Effector CD4-positive, alpha-beta T cell (primary cell): ENCODE measurements around the gene CEACAM18.
A peak's percentile ranks its signal among the peaks of the same experiment; 100 is the strongest.
"Not testable (repeated sequence)": the region's sequence is repeated elsewhere in the genome, so short reads cannot be mapped to it uniquely, and the experiment has no call there.

Source experiments
- DNase-seq: peaks from one replicate; pipeline ENCODE4 v3.0.0-alpha.2; 2020

Gene CEACAM18

DNA sequence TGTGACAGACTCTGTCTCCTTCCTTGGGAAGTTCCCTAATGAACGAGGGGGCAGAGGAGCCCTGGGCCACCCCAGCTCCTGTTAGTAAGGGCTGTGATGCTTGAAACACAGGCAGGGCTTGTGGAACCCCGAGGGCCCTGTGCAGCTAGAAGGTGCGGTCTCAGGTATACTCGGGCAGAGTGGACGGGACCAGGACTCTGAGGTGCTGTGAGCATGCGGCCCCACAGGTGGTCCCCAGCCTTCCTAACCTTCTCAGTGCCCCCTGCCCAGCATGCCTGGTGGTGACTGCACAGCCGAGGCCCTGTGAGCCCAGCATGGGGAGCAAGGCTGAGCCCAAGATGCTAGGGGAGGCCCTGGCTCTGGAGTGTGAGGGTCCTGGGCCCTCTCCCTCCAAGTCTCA lies 16.1 kb upstream of the CEACAM18 start:
- DNase-seq, result no peak

DNA sequence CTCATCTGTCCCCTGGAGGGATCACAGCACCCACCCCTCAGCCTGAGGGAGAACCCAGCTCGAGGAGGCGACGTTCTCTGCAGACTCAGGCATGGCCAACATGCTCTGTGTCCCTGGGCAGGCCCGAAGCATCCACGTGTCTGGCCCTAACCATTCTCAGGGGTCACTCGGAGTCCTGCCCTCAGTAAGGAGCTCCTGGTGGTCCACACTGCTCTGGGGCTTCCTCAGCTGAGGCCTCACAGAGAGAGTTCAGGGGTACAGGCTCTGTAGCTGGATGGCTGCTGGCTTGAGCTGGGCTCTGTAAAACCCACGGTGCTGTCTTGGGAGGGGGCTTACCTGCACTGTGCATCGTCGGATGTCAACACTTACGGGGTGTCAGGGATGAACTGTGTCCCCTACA lies 15.7 kb upstream of the CEACAM18 start:
- no peak for DNase-seq

- not testable (repeated sequence) for DNase-seq
These were observed 14.3 kb upstream of the CEACAM18 start for GRCh38 chr19:51463976-51464581.

DNA sequence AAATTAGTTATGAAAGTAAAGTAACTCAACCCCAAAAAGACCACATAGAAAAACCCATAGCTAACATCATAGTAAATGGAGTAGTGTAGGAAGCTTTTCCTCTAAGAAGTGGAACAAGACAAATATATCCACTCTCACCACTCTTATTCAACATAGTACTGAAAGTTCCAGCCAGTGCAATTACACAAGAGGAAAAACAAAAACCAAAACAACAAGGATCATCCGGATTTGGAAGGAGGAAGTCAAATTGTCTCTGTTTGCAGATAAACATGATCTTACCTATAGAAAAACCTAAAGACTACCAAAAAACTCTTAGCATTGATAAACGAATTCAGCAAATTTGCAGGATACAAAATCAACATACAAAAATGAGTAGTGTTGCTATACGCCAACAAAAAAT lies 11.6 kb upstream of the CEACAM18 start:
- no peak for DNase-seq

GRCh38 chr19:51467864-51468544 lies 10.3 kb upstream of the CEACAM18 start:
- DNase-seq, result no peak

GRCh38 chr19:51468545-51468920 lies 9.8 kb upstream of the CEACAM18 start:
- no peak for DNase-seq

DNA sequence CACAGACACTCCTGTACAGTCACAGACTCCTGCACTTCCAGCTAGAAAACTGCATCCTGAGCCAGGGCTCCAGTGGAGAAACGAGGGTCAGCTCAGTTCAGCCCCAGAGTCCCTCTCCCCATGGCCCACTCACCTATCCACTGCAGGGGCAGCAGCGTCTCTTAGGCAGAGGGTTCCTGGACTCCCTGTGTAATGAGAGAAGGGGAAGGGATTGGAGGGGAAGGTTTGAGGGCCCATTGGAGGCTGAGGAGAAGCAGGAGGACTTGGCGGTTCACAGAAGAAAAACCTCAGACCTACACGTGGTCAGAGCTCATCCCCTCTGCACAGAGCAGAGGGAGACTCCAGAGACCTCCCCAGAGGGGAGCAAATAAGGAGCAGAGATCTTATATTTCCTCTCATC lies 9.2 kb upstream of the CEACAM18 start:
- DNase-seq, result no peak

GRCh38 chr19:51469629-51470028 lies 8.7 kb upstream of the CEACAM18 start:
- DNase-seq, result no peak

GRCh38 chr19:51470966-51471365 lies 7.4 kb upstream of the CEACAM18 start:
- DNase-seq, result no peak

DNA sequence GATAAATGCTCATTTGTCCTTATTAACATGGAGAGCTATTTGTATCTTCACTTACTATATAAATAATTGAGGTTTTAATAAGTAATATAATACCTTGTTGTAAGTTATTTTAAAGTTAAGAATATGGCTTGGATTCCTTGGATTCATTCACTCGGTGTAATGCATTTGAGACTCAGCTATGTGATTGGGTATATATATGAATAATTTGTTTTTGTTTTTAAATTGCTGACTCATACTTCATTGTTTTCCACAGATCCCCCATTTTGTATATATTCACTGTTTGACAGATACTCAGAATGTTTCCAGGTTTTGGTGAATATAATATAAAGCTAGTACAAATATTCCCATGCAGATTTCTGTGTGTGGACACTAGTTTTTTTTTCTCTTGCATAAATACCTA lies 6.8 kb upstream of the CEACAM18 start:
- no peak for DNase-seq

GRCh38 chr19:51472607-51473006 lies 5.7 kb upstream of the CEACAM18 start:
- no peak for DNase-seq

- DNase-seq, result peak; percentile 79
These were observed 5.2 kb upstream of the CEACAM18 start for GRCh38 chr19:51473009-51473707.

DNA sequence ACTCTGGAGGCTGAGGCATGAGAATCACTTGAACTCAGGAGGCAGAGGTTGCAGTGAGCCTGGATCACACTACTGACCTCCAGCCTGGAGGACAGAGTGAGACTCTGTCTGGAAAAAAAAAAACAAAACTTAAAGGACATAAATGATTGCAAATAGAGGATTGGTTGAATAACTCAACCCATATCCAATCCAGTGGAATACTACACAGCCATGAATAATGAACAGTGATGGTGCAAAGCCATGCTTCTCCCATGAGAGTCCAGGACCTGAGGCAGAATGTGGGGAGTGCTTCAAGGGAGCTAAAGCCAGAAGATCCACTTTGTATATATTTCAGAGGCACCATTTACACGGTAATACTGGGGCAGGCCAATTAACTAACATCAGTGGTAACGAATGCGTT lies 2.2 kb upstream of the CEACAM18 start:
- no peak for DNase-seq

DNA sequence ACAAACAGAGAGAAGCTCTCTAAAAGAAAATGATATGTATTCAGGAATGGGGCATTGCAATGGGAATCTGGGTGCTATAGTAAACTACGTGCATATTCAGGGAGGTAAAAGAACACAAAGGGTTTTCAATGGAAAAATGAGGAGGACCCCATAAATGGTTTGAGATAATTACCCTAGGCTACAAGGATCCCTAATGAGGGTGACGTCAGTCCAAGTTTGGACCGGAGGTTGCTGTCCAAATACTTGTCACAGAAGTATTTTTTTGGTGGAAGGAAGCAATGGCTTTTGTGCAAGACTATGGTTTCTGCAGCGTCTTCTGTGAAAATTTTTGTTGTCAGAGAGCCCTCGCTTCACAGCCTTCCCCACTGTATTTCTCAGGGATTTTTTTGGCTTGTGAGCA lies 995 bp upstream of the CEACAM18 start:
- DNase-seq, result no peak

- DNase-seq, result no peak
These were observed 1.4 kb downstream of the CEACAM18 start for GRCh38 chr19:51479531-51480331.

GRCh38 chr19:51480590-51480989 lies 2.3 kb downstream of the CEACAM18 start:
- DNase-seq, result no peak

DNA sequence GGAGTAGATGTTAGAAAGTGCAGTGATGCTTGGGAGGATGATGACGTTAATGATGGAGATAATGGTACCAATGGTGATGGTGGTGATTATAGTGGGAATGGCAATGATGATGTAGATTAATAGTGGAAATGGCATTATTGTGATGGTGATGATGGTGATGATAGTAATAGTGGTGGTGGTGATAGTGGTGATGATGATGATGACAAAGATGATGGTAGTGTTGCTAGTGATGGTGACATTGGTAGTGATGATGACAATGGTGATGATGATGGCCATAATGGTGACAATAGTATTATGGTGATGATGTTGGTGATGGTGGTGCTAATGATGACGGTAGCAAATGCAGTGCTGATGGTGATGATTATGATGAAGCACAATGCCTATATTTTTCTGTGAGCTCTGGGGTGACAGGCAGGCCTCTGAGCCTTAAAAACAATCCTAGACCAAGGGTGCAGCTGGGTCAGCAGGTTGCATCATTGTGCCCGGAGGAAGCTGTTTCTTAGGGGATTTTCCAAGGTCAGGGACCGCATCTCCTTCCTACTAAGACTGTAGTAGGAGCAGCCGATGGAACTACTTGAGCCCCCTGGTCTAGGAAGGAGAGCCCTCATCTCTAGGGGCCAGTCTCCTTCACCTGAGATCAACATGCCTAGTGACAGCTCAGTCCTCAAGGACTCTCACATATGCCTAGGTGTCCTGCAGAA lies 7.8 kb downstream of the CEACAM18 start:
- no peak for DNase-seq

- DNase-seq, result no peak
These were observed 10.2 kb downstream of the CEACAM18 start for GRCh38 chr19:51488491-51488890.

- no peak for DNase-seq
These were observed 10.8 kb downstream of the CEACAM18 start for GRCh38 chr19:51489113-51489512.

DNA sequence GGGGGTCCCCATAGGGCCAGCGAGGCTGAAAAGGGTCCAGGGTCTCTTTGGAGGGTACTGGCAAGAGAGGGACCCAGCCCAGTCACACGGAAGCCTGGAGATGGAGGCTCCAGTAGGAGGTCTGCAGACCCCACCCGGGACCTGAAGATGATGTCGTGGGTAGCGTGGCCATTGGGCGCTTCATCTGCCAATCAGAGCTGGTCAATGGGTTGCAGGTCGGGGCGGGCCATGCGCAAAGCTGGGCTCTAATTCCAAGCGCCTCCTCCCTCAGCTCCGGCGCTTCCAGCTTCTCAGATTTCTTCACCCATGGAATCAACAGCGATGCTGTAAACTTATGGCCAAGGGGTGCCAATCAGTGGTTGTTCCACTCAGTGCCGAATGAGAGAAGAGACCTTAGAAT lies 12.3 kb downstream of the CEACAM18 start:
- no peak for DNase-seq

GRCh38 chr19:51491586-51491985 lies 13.2 kb downstream of the CEACAM18 start:
- DNase-seq, result no peak

DNA sequence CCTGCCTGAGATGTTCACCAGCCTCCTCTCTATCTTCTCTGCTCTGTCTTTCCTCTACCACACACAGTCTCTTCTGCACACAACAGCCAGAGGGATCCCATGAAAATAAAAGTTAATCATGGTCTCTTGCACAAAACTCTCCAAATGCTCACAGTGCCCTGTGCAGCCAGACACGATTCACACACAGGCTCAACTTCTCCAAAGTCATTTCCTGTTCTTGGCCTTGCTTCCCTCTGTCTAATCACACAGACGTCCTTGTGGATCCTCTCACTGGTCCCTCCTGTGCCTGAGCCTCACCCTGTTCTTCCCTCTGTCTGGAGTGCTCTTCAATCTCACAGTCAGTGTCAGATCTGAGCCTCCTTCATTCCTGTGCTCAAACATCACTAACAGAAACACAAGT lies 15.4 kb downstream of the CEACAM18 start:
- DNase-seq, result no peak

GRCh38 chr19:51497666-51498065 lies 19.3 kb downstream of the CEACAM18 start:
- no peak for DNase-seq
